ENCODE data around the gene ZNF486.
A peak's percentile ranks its signal among the peaks of the same experiment; 100 is the strongest.
"Not testable (repeated sequence)": the region's sequence is repeated elsewhere in the genome, so short reads cannot be mapped to it uniquely, and the experiment has no call there.

The ZNF486 gene

DNA sequence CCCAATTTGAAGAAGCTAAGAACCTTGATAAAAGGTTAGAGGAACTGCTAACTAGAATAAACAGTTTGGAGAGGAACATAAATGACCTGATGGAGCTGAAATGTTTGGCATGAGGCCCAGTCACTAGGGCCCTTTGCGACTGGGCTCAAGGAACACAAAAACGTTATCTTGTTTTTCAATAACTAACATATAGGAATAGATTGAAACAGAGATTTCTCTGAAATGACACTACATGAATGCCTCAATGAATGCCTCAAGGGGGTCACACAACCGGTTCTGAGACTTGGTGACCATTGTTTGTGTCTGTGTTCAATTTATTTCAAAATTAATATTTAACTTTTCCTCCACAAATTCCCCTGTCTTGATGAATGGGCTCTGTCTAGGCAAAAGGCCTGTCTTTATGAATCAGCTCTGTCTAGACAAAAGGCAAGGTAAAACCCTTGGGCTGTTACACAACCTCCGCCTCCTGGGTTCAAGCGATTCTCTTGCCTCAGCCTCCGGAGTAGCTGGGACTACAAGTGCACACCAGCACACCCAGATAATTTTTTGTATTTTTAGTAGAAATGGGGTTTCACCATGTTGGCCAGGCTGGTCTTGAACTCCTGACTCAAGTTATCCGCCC, 932 bp upstream of the ZNF486 start:
- Histone ChIP-seq H3K27ac (ENCODE audit: low read length) (no peak overlapping the region), H3K4me1 (ENCODE audit: control insufficient read depth in 1 of 2, insufficient read depth in 2 of 2, low read length in 2 of 2) (peaks cover 0 to 7% of the 10 kb centered on the region in 2 donors), H3K27me3 (ENCODE audit: low read depth, low read length) (no peaks in the 10 kb centered on the region), H3K36me3 (ENCODE audit: control insufficient read depth in 1 of 2, insufficient read depth in 2 of 2, low read length in 2 of 2) (peaks cover 0 to 3% of the 10 kb centered on the region in 2 donors), H3K9me3 (ENCODE audit: control insufficient read depth in 1 of 2, low read length in 2 of 2) (no peaks in the 10 kb centered on the region), H3K4me3 (ENCODE audit: low read depth in 1 of 2, low read length in 2 of 2) (no peak overlapping the region)

DNA sequence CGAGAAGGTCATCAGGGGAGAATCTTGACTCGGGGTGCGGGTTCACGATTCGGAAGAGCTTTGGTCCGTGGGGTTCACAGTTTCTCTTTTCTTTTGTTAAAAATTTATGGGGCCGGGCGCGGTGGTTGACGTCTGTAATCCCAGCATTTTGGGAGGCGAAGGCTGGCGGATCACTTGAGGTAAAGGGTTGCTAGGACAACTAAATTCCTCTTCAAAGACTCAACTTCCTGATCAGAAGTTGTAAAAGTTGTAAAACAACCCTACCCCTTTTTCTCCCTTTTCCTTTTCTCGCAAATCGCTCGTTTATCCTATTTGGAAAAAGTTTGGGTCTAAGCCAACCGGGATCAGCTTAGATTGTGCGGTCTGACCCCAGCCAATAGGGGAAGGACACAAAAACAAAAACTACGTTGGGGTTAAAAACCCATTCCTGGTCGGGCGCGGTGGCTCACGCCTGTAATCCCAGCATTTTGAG, 673 bp downstream of the ZNF486 start:
- peak overlapping the region; percentile 51 for H3K27ac ChIP-seq (ENCODE audit: low read length)
- H3K9me3 ChIP-seq (ENCODE audit: control insufficient read depth in 1 of 2, low read length in 2 of 2), result no peaks in the 10 kb centered on the region

DNA sequence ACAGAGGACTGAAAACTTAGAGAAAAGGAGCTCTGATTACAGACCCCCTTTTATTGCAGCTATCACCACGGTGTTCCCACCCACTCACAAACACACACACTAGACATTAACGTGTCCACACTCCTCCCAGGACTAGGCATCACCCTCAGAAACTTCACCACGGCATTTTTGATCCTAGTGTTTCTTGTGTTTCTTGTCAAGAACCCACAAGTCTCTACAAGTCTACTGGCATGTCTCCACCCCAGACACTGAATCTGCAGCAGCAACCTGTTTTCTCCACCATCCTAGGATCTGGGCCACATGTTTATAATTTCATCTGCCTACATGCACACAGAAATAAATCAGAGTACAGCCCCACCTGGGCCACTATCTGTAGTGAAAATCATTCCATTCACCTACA, 4.3 kb downstream of the ZNF486 start:
- H3K27ac ChIP-seq (ENCODE audit: low read length), result no peak overlapping the region
- H3K27me3 ChIP-seq (ENCODE audit: low read depth, low read length), result no peaks in the 10 kb centered on the region
- no peaks in the 10 kb centered on the region for H3K9me3 ChIP-seq (ENCODE audit: control insufficient read depth in 1 of 2, low read length in 2 of 2)
- H3K4me1 ChIP-seq (ENCODE audit: control insufficient read depth in 1 of 2, insufficient read depth in 2 of 2, low read length in 2 of 2), result peaks cover 0 to 7% of the 10 kb centered on the region in 2 donors
- H3K4me3 ChIP-seq (ENCODE audit: low read depth in 1 of 2, low read length in 2 of 2), result no peak overlapping the region
- peaks cover 0 to 15% of the 10 kb centered on the region in 2 donors for H3K36me3 ChIP-seq (ENCODE audit: control insufficient read depth in 1 of 2, insufficient read depth in 2 of 2, low read length in 2 of 2)

More for the DNA sequence above, 673 bp downstream of the ZNF486 start:
- H3K4me1 ChIP-seq (ENCODE audit: control insufficient read depth in 1 of 2, insufficient read depth in 2 of 2, low read length in 2 of 2), result peaks cover 0 to 7% of the 10 kb centered on the region in 2 donors
- peak overlapping the region; percentile 86 to 94 for H3K4me3 ChIP-seq (ENCODE audit: low read depth in 1 of 2, low read length in 2 of 2)
- no peaks in the 10 kb centered on the region for H3K27me3 ChIP-seq (ENCODE audit: low read depth, low read length)
- H3K36me3 ChIP-seq (ENCODE audit: control insufficient read depth in 1 of 2, insufficient read depth in 2 of 2, low read length in 2 of 2), result peaks cover 0 to 15% of the 10 kb centered on the region in 2 donors

DNA sequence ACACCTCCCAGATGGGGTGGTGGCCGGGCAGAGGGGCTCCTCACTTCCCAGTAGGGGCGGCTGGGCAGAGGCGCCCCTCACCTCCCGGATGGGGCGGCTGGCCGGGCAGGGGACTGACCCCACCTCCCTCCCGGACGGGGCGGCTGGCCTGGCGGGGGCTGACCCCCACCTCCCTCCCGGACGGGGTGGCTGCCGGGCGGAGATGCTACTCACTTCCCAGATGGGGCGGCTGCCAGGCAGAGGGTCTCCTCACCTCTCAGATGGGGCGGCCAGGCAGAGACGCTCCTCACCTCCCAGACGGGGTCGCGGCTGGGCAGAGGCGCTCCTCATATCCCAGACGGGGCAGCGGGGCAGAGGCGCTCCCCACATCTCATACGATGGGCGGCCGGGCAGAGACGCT, 8.8 kb downstream of the ZNF486 start:
- not testable (repeated sequence) for H3K27ac ChIP-seq (ENCODE audit: low read length); H3K4me3 ChIP-seq (ENCODE audit: low read depth in 1 of 2, low read length in 2 of 2); H3K9me3 ChIP-seq (ENCODE audit: control insufficient read depth in 1 of 2, low read length in 2 of 2); H3K27me3 ChIP-seq (ENCODE audit: low read depth, low read length); H3K4me1 ChIP-seq (ENCODE audit: control insufficient read depth in 1 of 2, insufficient read depth in 2 of 2, low read length in 2 of 2)
- peaks cover 0 to 14% of the 10 kb centered on the region in 2 donors for H3K36me3 ChIP-seq (ENCODE audit: control insufficient read depth in 1 of 2, insufficient read depth in 2 of 2, low read length in 2 of 2)

DNA sequence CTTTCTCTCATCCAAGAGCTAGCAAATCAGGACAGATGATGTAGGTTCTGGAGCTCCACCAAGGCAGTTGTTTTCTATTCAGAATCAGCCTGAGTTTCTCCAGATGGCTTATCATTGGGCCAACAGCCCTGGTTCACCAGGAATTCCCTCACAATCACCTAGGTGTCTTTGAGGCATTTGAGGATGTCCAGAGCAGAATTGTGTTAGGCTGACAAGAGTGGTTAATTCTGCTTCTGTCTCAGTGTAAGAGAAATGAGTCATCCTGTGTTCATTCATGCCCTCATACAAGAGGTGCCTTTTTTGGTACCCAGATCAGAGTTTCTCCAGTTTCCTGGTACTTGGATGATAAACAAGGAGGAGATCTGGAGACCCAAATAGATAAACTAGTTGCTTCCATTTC, 12.9 kb downstream of the ZNF486 start:
- H3K9me3 ChIP-seq (ENCODE audit: control insufficient read depth in 1 of 2, low read length in 2 of 2); H3K27me3 ChIP-seq (ENCODE audit: low read depth, low read length); H3K27ac ChIP-seq (ENCODE audit: low read length); H3K36me3 ChIP-seq (ENCODE audit: control insufficient read depth in 1 of 2, insufficient read depth in 2 of 2, low read length in 2 of 2); H3K4me3 ChIP-seq (ENCODE audit: low read depth in 1 of 2, low read length in 2 of 2); H3K4me1 ChIP-seq (ENCODE audit: control insufficient read depth in 1 of 2, insufficient read depth in 2 of 2, low read length in 2 of 2): not testable (repeated sequence)

DNA sequence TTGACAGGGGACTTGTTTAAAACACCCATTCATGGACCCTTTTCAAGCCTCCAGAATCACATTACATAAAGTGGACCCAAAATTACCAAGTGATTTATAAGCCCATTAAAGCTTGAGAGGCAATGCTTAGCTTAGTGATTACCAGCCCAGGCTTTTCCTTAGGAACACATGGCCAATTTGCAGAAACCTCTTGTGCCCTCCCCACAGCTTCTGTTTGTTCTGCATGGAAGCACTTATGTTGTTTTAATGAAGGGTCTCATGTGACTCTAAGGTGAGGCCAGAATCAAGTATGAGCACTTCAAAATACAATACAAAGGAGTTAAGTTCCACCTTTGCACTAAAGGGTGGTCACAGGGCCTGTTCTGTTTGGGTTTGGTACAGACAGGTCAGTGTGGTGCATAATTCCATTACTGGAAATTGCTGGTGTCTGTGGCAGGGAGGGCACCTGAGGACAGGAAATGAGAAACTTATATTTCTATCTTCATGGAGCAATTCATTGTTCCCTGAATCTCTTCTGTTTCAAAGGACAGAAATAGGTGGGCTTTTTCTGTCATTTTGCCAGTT, 15.3 kb downstream of the ZNF486 start:
- H3K36me3 ChIP-seq (ENCODE audit: control insufficient read depth in 1 of 2, insufficient read depth in 2 of 2, low read length in 2 of 2), result no peaks in the 10 kb centered on the region
- peaks cover 0 to 6% of the 10 kb centered on the region in 2 donors for H3K4me1 ChIP-seq (ENCODE audit: control insufficient read depth in 1 of 2, insufficient read depth in 2 of 2, low read length in 2 of 2)
- no peaks in the 10 kb centered on the region for H3K9me3 ChIP-seq (ENCODE audit: control insufficient read depth in 1 of 2, low read length in 2 of 2)
- no peaks in the 10 kb centered on the region for H3K27me3 ChIP-seq (ENCODE audit: low read depth, low read length)
- H3K4me3 ChIP-seq (ENCODE audit: low read depth in 1 of 2, low read length in 2 of 2), result no peak overlapping the region
- H3K27ac ChIP-seq (ENCODE audit: low read length), result no peak overlapping the region

DNA sequence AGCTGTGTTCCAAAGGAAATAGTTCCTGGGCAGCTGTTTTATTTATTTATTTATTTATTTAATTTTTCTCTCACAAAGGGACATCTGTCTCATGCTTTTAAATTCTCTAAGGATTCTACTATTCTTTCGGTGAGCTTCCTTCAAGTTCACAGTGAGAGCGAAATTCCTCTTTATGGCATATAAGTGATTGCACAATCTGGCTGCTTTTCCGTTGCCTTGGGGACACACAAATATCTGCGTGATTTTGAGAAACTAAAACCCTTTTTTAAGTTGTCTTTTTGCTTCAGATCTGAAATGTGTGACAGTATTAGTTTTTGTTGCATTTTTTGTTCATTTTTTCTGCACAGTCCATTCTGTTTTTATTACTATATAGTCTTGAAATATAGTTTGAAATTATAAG, 19.2 kb downstream of the ZNF486 start:
- Histone ChIP-seq H3K27me3 (ENCODE audit: low read depth, low read length) (no peaks in the 10 kb centered on the region), H3K27ac (ENCODE audit: low read length) (no peak overlapping the region), H3K9me3 (ENCODE audit: control insufficient read depth in 1 of 2, low read length in 2 of 2) (no peaks in the 10 kb centered on the region), H3K36me3 (ENCODE audit: control insufficient read depth in 1 of 2, insufficient read depth in 2 of 2, low read length in 2 of 2) (peaks cover 0 to 22% of the 10 kb centered on the region in 2 donors), H3K4me1 (ENCODE audit: control insufficient read depth in 1 of 2, insufficient read depth in 2 of 2, low read length in 2 of 2) (no peaks in the 10 kb centered on the region), H3K4me3 (ENCODE audit: low read depth in 1 of 2, low read length in 2 of 2) (no peak overlapping the region)

DNA sequence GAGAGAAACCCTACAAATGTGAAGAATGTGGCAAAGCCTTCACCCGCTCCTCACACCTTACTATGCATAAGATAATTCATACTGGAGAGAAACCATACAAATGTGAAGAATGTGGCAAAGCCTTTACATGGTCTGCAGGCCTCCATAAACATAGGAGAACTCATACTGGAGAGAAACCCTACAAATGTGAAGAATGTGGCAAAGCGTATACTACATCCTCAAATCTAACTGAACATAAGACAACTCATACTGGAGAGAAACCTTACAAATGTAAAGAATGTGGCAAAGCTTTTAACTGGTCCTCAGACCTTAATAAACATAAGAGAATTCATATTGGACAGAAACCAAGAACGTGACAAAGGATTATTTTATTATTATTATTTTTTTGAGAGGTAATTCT, 30.7 kb downstream of the ZNF486 start:
- Histone ChIP-seq H3K4me3 (ENCODE audit: low read depth in 1 of 2, low read length in 2 of 2) (peak overlapping the region in 1 of 2 donors; percentile 27), H3K36me3 (ENCODE audit: control insufficient read depth in 1 of 2, insufficient read depth in 2 of 2, low read length in 2 of 2) (peaks cover 4 to 29% of the 10 kb centered on the region in 2 donors), H3K4me1 (ENCODE audit: control insufficient read depth in 1 of 2, insufficient read depth in 2 of 2, low read length in 2 of 2) (no peaks in the 10 kb centered on the region), H3K27me3 (ENCODE audit: low read depth, low read length) (no peaks in the 10 kb centered on the region), H3K9me3 (ENCODE audit: control insufficient read depth in 1 of 2, low read length in 2 of 2) (peaks cover 5 to 19% of the 10 kb centered on the region in 2 donors), H3K27ac (ENCODE audit: low read length) (no peak overlapping the region)

DNA sequence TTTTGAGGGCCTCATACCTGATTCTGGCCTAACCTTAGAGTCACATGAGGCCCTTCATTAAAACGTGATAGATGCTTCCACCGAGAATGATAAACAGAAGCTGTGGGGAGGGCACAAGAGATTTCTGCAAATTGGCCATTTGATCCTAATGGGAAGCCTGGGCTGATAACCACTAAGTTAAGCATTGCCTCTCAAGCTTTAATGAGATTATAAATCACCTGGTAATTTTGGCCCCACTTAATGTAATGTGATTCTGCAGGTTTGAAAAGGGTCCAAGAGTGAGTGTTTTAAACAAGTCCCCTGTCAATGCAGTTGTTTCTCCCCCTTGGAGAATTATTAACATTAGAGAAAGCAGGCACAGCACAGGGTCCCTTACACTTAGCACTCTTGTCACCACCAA, 42.0 kb downstream of the ZNF486 start:
- no peaks in the 10 kb centered on the region for H3K27me3 ChIP-seq (ENCODE audit: low read depth, low read length)

DNA sequence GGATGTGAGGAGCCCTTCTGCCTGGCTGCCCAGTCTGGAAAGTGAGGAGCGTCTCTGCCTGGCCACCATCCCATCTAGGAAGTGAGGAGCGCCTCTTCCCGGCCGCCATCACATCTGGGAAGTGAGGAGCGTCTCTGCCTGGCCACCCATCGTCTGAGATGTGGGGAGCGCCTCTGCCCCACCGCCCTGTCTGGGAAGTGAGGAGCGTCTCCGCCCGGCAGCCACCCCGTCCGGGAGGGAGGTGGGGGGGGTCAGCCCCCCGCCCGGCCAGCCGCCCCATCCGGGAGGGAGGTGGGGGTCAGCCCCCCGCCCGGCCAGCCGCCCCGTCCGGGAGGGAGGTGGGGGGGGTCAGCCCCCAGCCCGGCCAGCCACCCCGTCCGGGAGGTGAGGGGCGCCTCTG, 47.4 kb downstream of the ZNF486 start:
- not testable (repeated sequence) for H3K4me1 ChIP-seq (ENCODE audit: control insufficient read depth in 1 of 2, insufficient read depth in 2 of 2, low read length in 2 of 2); H3K27ac ChIP-seq (ENCODE audit: low read length); H3K4me3 ChIP-seq (ENCODE audit: low read depth in 1 of 2, low read length in 2 of 2)

More for the DNA sequence above, 42.0 kb downstream of the ZNF486 start:
- H3K4me3 ChIP-seq (ENCODE audit: low read depth in 1 of 2, low read length in 2 of 2), result no peak overlapping the region
- H3K4me1 ChIP-seq (ENCODE audit: control insufficient read depth in 1 of 2, insufficient read depth in 2 of 2, low read length in 2 of 2), result no peaks in the 10 kb centered on the region
- peaks cover 0 to 2% of the 10 kb centered on the region in 2 donors for H3K9me3 ChIP-seq (ENCODE audit: control insufficient read depth in 1 of 2, low read length in 2 of 2)
- H3K36me3 ChIP-seq (ENCODE audit: control insufficient read depth in 1 of 2, insufficient read depth in 2 of 2, low read length in 2 of 2), result no peaks in the 10 kb centered on the region
- H3K27ac ChIP-seq (ENCODE audit: low read length), result no peak overlapping the region

DNA sequence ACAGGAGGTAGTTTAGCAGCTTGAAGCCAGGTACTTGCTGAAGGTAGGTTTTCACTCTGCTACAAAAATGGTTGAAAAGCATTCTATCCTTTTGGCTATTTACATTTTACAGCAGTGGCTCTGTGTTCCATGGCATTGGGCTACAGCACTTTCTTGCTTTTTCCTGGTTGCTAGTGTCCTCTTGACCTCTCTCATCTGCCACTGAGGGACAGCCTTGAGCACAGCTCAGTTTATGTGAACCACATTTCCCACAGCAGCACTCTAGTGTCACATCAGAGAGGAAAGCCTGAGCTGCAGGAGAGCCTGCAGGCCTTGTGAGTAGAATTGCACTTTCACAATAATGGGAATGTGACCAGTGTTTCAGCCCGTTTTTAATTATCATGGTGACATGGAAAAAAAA, 54.6 kb downstream of the ZNF486 start:
- H3K27ac ChIP-seq (ENCODE audit: low read length); H3K27me3 ChIP-seq (ENCODE audit: low read depth, low read length); H3K9me3 ChIP-seq (ENCODE audit: control insufficient read depth in 1 of 2, low read length in 2 of 2); H3K36me3 ChIP-seq (ENCODE audit: control insufficient read depth in 1 of 2, insufficient read depth in 2 of 2, low read length in 2 of 2); H3K4me3 ChIP-seq (ENCODE audit: low read depth in 1 of 2, low read length in 2 of 2); H3K4me1 ChIP-seq (ENCODE audit: control insufficient read depth in 1 of 2, insufficient read depth in 2 of 2, low read length in 2 of 2): not testable (repeated sequence)

More for the DNA sequence above, 47.4 kb downstream of the ZNF486 start:
- not testable (repeated sequence) for H3K36me3 ChIP-seq (ENCODE audit: control insufficient read depth in 1 of 2, insufficient read depth in 2 of 2, low read length in 2 of 2); H3K27me3 ChIP-seq (ENCODE audit: low read depth, low read length); H3K9me3 ChIP-seq (ENCODE audit: control insufficient read depth in 1 of 2, low read length in 2 of 2)

DNA sequence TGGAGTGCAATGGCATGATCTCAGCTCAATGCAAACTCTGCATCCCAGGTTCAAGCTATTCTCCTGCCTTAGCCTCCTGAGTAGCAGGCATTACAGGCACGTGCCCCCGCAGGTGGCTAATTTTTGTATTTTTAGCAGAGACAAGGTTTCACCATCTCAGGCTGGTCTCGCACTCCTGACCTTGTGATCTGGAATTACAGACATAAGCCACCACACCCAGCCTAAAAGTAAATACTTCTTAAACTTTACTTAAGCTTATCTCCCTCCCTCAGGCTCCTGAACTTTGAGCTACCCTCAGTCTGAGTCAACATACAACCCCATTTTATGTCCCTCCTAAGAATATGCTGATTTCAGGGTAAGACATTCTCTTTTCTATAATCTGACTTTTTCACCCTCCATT, 66.1 kb downstream of the ZNF486 start:
- H3K9me3 ChIP-seq (ENCODE audit: control insufficient read depth in 1 of 2, low read length in 2 of 2), result no peaks in the 10 kb centered on the region
- H3K27ac ChIP-seq (ENCODE audit: low read length), result no peak overlapping the region

More for the DNA sequence above, 66.1 kb downstream of the ZNF486 start:
- Histone ChIP-seq H3K27me3 (ENCODE audit: low read depth, low read length) (no peaks in the 10 kb centered on the region), H3K4me1 (ENCODE audit: control insufficient read depth in 1 of 2, insufficient read depth in 2 of 2, low read length in 2 of 2) (no peaks in the 10 kb centered on the region), H3K36me3 (ENCODE audit: control insufficient read depth in 1 of 2, insufficient read depth in 2 of 2, low read length in 2 of 2) (no peaks in the 10 kb centered on the region), H3K4me3 (ENCODE audit: low read depth in 1 of 2, low read length in 2 of 2) (no peak overlapping the region)
